ENCODE results near the gene PGAP1.

Gene PGAP1

DNA sequence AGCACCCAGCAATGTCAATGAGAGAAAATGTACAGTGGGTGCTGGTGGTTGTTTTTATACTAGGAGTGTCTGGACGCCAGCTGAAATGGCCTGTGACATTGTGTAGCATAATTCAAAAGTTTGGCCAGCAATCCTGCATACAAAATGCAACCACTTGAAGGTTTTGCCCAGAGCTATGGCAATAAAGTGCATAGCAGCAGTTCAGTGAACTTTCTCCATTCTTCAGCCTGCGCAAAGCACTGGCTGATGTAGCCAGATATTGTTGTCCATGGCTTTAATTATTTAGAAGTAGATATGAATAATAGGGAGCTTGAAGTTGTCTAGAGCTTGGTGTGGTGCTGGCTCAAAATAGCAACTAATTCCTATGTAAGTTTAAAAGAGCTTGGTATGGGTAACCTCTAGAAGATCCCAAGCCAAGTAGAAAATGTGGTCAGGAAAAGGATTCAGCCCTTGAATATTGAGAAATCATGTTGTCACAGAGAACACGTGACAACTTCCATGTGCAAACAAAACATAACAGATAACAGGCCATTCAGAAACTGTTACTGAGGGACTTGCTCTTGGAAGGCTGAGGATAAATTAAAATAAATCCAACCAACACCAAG lies 33.3 kb upstream of the PGAP1 start:
- DNase-seq (ENCODE audit: low read depth): no peak
- TF ChIP-seq, protein P1, sequence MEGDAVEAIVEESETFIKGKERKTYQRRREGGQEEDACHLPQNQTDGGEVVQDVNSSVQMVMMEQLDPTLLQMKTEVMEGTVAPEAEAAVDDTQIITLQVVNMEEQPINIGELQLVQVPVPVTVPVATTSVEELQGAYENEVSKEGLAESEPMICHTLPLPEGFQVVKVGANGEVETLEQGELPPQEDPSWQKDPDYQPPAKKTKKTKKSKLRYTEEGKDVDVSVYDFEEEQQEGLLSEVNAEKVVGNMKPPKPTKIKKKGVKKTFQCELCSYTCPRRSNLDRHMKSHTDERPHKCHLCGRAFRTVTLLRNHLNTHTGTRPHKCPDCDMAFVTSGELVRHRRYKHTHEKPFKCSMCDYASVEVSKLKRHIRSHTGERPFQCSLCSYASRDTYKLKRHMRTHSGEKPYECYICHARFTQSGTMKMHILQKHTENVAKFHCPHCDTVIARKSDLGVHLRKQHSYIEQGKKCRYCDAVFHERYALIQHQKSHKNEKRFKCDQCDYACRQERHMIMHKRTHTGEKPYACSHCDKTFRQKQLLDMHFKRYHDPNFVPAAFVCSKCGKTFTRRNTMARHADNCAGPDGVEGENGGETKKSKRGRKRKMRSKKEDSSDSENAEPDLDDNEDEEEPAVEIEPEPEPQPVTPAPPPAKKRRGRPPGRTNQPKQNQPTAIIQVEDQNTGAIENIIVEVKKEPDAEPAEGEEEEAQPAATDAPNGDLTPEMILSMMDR (IDR thresholded peaks at IDR 0.05; ENCODE audit: control insufficient read depth, extremely low read depth, insufficient read depth): no peak
- H3K4me3 ChIP-seq (ENCODE audit: low read depth, low read length): no peak overlapping the region

DNA sequence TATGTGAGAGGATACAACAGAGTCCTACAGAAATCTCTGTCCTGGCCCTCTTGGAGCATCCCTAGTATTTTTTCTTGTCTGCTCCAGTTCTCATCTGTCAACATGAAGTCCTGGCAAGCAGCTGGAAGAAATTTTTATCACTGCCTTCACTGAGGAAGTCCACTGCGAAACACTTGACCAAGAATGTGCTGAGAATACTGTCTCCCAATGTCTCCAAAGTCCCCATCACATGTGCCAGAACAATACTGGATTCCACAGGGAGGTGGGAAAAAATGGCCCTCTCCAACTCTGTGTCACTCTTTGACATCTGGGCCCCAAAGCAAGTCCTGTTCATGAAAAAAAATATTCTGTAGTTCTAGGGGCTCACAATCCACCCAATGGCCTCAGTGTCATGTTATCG lies 32.8 kb upstream of the PGAP1 start:
- no peak overlapping the region for H3K4me3 ChIP-seq (ENCODE audit: low read depth, low read length)
- TF ChIP-seq, protein P1 (IDR thresholded peaks at IDR 0.05; ENCODE audit: control insufficient read depth, extremely low read depth, insufficient read depth): no peak
- no peak for DNase-seq (ENCODE audit: low read depth)

DNA sequence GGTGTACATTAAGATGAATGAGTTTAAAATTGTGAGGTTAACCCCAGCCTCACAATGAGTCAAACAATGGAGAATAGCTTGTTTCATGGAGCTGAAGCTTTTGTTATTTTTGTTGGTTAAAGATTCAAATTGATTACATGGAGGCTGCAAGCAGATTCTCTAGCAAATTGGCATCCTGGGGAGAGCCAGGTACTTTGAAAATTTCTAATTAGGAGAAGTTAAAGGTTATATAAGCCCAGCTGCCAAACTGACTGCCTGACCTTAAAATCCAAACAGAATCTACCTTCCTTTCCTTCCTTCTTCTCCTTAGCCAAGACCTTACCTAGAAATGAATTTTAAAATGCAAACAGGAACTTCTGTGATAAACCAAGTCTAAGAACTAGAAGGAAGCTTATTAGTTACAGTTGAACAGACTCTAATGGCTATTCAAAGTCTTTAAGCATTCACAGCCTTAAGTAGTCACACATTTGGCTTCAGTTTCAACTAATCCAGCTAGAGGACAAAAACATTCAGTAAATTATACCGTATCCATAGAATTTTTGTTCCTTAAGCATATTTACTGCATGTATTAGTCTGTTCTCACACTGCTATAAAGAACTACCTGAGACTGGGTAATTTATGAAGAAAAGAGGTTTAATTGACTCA lies 31.5 kb upstream of the PGAP1 start:
- no peak for DNase-seq (ENCODE audit: low read depth)
- TF ChIP-seq, protein P1 (IDR thresholded peaks at IDR 0.05; ENCODE audit: control insufficient read depth, extremely low read depth, insufficient read depth): no peak
- H3K4me3 ChIP-seq (ENCODE audit: low read depth, low read length): no peak overlapping the region

DNA sequence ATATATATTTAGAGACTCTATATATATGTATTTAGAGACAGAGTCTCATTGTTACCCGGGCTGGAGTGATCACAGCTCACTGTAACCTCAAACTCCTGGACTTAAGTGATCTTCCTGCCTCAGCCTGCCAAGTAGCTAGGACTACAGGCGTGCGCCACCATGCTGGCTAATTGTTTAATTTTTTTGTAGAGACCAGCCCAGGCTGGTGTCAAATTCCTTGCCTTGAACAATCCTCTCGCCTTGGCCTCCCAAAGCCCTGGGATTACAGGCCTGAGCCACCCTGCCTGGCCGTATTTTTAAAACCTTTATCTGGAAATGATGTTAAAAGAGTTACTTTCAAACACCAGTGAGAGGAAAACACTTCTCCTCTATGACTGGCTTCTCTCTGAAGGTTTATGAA lies 30.9 kb upstream of the PGAP1 start:
- no peak overlapping the region for H3K4me3 ChIP-seq (ENCODE audit: low read depth, low read length)
- TF ChIP-seq, protein P1 (IDR thresholded peaks at IDR 0.05; ENCODE audit: control insufficient read depth, extremely low read depth, insufficient read depth): no peak
- DNase-seq (ENCODE audit: low read depth): no peak

DNA sequence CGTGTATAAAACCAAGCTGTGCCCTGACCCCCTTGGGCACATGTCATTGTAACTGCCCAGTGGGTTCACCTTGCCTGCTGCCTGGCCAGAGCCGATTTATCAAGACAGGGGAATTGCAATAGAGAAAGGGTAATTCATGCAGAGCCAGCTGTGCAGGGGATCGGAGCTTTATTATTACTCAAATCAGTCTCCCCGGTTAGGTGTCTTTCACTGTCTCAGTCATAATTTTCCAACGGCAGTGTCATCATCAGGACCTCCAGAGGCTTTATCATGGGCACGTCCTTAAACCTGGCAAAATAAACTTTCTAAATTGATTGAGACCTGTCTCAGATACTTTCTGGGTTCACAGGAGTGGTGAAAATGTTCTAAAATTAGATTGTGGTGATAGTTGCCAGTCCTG lies 29.6 kb upstream of the PGAP1 start:
- DNase-seq (ENCODE audit: low read depth): no peak
- TF ChIP-seq, protein P1 (IDR thresholded peaks at IDR 0.05; ENCODE audit: control insufficient read depth, extremely low read depth, insufficient read depth): no peak
- H3K4me3 ChIP-seq (ENCODE audit: low read depth, low read length): no peak overlapping the region

DNA sequence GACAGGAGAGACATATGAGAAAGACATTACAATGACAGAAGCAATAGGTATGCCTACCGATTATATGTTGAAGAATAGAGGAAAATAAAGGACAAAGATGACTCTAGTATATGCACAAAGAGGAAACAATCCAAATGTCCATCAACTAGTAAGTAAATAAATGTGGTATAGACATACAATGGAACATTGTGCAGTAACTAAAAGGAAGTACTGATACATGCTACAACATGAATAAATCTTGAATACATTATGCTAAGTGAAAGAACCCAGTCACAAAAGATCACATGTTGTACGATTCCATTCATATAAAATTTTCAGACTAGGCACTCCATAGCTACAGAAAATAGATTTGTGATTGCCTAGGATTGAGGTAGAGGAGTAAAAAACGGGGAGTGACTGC lies 28.5 kb upstream of the PGAP1 start:
- no peak for DNase-seq (ENCODE audit: low read depth)
- H3K4me3 ChIP-seq (ENCODE audit: low read depth, low read length): no peak overlapping the region
- TF ChIP-seq, protein P1 (IDR thresholded peaks at IDR 0.05; ENCODE audit: control insufficient read depth, extremely low read depth, insufficient read depth): no peak

DNA sequence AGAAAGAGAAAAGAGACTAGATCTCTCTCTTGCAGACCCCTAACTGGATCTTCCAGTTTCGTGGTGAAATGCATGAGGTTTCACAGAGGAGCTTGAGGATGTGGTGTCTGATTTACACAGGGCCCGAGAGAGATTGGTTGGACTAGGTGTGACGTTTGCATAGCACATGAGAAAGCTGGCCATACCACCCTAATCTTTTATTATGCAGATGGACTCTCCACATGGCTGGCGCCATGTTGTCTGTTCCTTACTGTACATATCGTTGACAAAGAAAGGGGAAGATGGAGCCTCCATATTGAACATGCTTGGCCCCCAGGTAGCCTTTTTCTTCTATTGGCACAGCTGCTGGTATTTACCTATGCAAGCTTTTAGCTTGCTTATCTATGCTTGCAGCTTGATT lies 27.5 kb upstream of the PGAP1 start:
- H3K4me3 ChIP-seq (ENCODE audit: low read depth, low read length): no peak overlapping the region
- no peak for DNase-seq (ENCODE audit: low read depth)
- TF ChIP-seq, protein P1 (IDR thresholded peaks at IDR 0.05; ENCODE audit: control insufficient read depth, extremely low read depth, insufficient read depth): no peak

All from LNCaP clone FGC (cell line).